Testis (tissue), 2 donors: ENCODE results near the gene CEACAM16.

Experiments
- POLR2A ChIP-seq: fragments of 450-650 bp; IDR thresholded peaks from one replicate; pipeline ENCODE4 v1.6.1; 2017; ENCODE audit warnings: antibody characterized with exemption, mild to moderate bottlenecking, moderate library complexity
- TF ChIP-seq, protein P1 (sequence below), 3 experiments: fragments of 450-650 bp in 2 of 3; fragments of 200-600 bp in 1 of 3; sonication (generic) in 1 of 3; IDR thresholded peaks; one replicate each; pipeline ENCODE4 v1.5.1; 2016 to 2019; ENCODE audit warnings: antibody characterized with exemption in 3 of 3, mild to moderate bottlenecking in 2 of 3, moderate library complexity in 1 of 3

DNA sequence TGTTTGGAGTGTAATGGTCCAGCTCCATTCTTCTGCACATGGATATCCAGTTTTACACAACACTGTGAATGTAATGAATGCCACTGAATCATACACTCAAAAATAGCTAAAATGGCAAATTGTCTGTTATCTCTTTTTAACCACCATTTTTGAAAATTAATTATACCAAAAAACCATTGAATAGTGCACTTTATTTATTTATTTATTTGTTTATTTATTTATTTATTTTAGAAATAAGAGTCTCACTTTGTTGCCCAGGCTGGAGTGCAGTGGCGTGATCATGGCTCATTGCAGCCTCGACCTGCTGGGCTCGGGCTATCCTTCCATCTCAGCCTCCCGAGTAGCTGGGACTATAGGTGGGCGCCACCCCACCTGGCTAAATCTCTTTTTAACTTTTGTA lies 35.0 kb upstream of the CEACAM16 start:
- TF ChIP-seq, protein P1, sequence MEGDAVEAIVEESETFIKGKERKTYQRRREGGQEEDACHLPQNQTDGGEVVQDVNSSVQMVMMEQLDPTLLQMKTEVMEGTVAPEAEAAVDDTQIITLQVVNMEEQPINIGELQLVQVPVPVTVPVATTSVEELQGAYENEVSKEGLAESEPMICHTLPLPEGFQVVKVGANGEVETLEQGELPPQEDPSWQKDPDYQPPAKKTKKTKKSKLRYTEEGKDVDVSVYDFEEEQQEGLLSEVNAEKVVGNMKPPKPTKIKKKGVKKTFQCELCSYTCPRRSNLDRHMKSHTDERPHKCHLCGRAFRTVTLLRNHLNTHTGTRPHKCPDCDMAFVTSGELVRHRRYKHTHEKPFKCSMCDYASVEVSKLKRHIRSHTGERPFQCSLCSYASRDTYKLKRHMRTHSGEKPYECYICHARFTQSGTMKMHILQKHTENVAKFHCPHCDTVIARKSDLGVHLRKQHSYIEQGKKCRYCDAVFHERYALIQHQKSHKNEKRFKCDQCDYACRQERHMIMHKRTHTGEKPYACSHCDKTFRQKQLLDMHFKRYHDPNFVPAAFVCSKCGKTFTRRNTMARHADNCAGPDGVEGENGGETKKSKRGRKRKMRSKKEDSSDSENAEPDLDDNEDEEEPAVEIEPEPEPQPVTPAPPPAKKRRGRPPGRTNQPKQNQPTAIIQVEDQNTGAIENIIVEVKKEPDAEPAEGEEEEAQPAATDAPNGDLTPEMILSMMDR (IDR thresholded peaks at IDR 0.05) = no peak
- TF ChIP-seq POLR2A = no peak
